NCI-H82 treated with DMSO at 0.1 percent for 48 hours (cell line): ENCODE results near the gene SORBS1.

ENCODE experiments used
- DNase-seq: peaks from one replicate; lab custom pipeline; 2025; ENCODE audit not compliant: unreplicated experiment; lab: John Stamatoyannopoulos, UW

The SORBS1 gene

GRCh38 chr10:95414844-95415485, 146.2 kb downstream of the SORBS1 start:
- DNase-seq = no peak

GRCh38 chr10:95414016-95414830, 146.9 kb downstream of the SORBS1 start:
- DNase-seq = no peak

- no peak for DNase-seq
These were observed 147.6 kb downstream of the SORBS1 start for GRCh38 chr10:95413588-95413987.

GRCh38 chr10:95411635-95412034, 149.5 kb downstream of the SORBS1 start:
- DNase-seq = no peak

- DNase-seq = no peak
These were observed 151.9 kb downstream of the SORBS1 start for GRCh38 chr10:95408983-95409873.

- no peak for DNase-seq
These were observed 152.8 kb downstream of the SORBS1 start for GRCh38 chr10:95408148-95408960.

GRCh38 chr10:95407546-95407945, 153.6 kb downstream of the SORBS1 start:
- DNase-seq = no peak

GRCh38 chr10:95406651-95407280, 154.4 kb downstream of the SORBS1 start:
- DNase-seq = no peak

- DNase-seq = no peak
These were observed 155.5 kb downstream of the SORBS1 start for GRCh38 chr10:95405655-95406054.

GRCh38 chr10:95404864-95405263, 156.3 kb downstream of the SORBS1 start:
- DNase-seq = no peak

- DNase-seq = no peak
These were observed 156.7 kb downstream of the SORBS1 start for GRCh38 chr10:95404462-95404858.

GRCh38 chr10:95403700-95404461, 157.3 kb downstream of the SORBS1 start:
- DNase-seq = no peak

GRCh38 chr10:95401704-95402469, 159.3 kb downstream of the SORBS1 start:
- no peak for DNase-seq

GRCh38 chr10:95400787-95401186, 160.4 kb downstream of the SORBS1 start:
- no peak for DNase-seq

GRCh38 chr10:95399183-95399582, 162.0 kb downstream of the SORBS1 start:
- no peak for DNase-seq

GRCh38 chr10:95397747-95398146, 163.4 kb downstream of the SORBS1 start:
- DNase-seq = no peak

- no peak for DNase-seq
These were observed 165.2 kb downstream of the SORBS1 start for GRCh38 chr10:95395947-95396449.

- DNase-seq = peak; percentile 65
These were observed 166.8 kb downstream of the SORBS1 start for GRCh38 chr10:95394161-95394880.
